Measurements from ENCODE around the gene KATNBL1.
"Not testable (repeated sequence)": the region's sequence is repeated elsewhere in the genome, so short reads cannot be mapped to it uniquely, and the experiment has no call there.

The KATNBL1 gene

DNA sequence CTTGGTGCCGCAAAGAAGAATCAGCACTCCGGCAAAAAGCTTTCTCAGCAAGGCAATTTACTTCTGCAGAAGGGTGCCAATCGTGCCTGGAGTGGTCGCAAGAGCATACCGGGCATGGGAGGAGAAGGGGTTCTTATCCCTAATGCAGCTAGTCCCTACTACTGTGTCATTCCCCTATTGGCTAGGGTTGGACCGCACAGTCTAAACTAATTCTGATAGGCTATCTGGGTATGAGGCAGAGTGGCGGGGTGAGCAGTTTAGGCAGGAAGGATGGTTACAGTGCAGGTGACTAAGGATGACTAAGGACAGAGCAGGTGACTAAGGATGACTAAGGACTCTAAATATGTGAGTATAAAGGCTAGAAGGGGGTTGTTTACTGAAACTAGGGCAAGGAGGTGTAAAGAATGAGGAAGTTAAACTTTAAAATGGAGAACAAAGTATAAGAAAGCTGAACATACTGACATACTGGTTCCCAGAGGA is 55.1 kb downstream of the KATNBL1 start:
- Mint-ChIP-seq H3K9me3 (peaks cover 11% of the 10 kb centered on the region), H3K27me3 (no peaks in the 10 kb centered on the region), H3K27ac (peak overlapping the region; percentile 1), H3K36me3 (peaks cover 73% of the 10 kb centered on the region), H3K4me3 (no peak overlapping the region), H3K4me1 (no peaks in the 10 kb centered on the region)
- peak; percentile 75 for ATAC-seq

DNA sequence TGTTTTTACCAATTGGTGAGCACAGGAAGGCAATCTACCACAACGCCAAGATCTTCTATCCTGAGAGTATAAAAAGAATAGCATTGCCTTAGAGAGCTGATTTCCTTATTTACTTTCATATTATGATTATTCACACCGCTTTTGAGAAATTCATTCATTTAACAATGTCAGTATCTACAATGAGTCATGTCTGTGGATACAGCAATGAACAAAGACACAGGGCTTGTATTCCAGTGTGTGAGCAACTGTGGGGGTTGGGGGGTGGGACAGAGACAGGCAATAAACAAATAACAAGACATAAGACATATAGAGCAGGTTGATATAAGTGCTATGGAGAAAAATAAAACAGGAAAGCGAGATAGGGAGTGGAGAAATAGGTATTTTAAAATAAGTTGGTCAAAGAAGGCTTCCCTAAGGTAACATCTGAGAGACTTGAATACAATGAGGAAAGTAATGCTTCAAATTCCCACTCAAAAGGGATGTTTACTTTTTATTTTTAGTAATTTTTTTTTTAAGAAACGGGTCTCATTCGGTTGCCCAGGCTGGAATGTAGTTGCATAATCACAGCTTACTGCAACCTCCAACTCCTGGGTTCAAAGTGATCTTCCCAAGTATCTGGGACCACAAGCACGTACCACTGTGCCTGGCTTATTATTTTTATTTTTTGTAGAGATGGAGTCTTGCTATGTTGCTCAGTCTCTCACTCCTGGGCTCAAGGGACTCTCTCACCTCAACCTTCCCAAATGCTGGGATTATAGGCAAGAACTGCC is 62.3 kb downstream of the KATNBL1 start:
- H3K36me3 Mint-ChIP-seq, result peaks cover 67% of the 10 kb centered on the region
- no peak overlapping the region for H3K27ac Mint-ChIP-seq
- H3K4me1 Mint-ChIP-seq, result no peaks in the 10 kb centered on the region
- no peak for ATAC-seq
- no peaks in the 10 kb centered on the region for H3K27me3 Mint-ChIP-seq
- H3K9me3 Mint-ChIP-seq, result no peaks in the 10 kb centered on the region
- no peak overlapping the region for H3K4me3 Mint-ChIP-seq

DNA sequence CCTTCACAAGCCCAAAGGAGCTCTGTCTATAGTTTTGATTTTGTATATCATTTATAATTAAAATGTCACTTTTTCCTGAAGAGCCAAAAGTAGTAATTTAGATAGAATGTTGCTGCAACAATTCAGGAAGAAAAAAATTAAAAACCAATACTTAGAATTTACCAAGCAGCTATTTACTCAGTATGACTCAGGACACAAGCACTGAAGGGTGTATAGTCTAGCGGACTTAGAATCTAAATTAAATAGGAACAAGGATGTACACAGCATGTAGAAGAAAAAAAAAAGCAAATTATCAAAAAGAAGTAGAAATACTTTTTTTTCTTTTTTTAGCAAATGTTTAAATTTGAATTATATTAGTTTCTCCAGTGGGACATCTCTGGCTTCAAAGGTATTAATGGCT is 76.4 kb downstream of the KATNBL1 start:
- no peaks in the 10 kb centered on the region for H3K9me3 Mint-ChIP-seq
- no peak overlapping the region for H3K27ac Mint-ChIP-seq
- ATAC-seq, result no peak
- H3K36me3 Mint-ChIP-seq, result no peaks in the 10 kb centered on the region
- H3K27me3 Mint-ChIP-seq, result no peaks in the 10 kb centered on the region
- no peaks in the 10 kb centered on the region for H3K4me1 Mint-ChIP-seq
- no peak overlapping the region for H3K4me3 Mint-ChIP-seq

DNA sequence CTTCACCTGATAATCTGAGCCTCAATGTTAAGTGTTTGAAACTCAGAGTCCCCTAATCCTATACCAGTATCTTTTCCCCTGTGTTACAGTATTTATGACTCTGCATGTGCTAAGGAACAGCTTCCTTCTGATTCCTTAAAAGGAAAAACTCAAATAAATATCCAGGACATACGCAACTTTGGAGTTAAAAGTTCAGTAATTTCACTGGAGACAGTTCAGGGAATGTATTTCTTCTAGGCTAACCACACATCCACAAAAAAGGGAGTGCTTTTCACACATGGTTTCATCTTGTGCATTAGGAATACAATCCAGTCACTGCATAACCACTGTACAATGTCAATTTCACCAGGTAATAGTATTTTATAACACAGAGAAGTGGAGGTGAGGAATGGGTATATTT is 77.0 kb downstream of the KATNBL1 start:
- Mint-ChIP-seq H3K9me3 (no peaks in the 10 kb centered on the region), H3K27me3 (no peaks in the 10 kb centered on the region), H3K4me3 (no peak overlapping the region), H3K36me3 (no peaks in the 10 kb centered on the region), H3K27ac (no peak overlapping the region), H3K4me1 (no peaks in the 10 kb centered on the region)
- ATAC-seq, result no peak

DNA sequence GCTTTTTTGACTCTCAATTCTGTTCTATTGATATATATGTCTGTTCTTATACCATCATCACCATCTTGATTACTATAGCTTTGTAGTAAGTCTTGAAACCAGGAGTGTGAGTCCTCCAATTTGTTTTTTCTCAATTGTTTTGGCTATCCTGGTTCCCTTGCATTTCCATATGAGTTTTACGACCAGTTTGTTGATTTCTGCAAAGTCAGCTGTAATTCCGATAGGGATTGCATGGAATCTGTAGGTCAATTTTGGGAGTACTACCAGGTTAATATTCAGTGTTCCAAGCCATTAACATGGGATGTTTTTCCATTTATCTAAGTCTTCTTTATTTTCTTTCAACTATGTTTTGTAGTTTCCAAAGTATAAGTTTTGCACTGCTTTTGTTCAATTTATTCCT is 81.0 kb downstream of the KATNBL1 start:
- H3K27ac Mint-ChIP-seq, result no peak overlapping the region
- H3K4me1 Mint-ChIP-seq, result no peaks in the 10 kb centered on the region
- no peaks in the 10 kb centered on the region for H3K27me3 Mint-ChIP-seq
- no peaks in the 10 kb centered on the region for H3K9me3 Mint-ChIP-seq
- no peak overlapping the region for H3K4me3 Mint-ChIP-seq
- H3K36me3 Mint-ChIP-seq, result no peaks in the 10 kb centered on the region
- no peak for ATAC-seq

DNA sequence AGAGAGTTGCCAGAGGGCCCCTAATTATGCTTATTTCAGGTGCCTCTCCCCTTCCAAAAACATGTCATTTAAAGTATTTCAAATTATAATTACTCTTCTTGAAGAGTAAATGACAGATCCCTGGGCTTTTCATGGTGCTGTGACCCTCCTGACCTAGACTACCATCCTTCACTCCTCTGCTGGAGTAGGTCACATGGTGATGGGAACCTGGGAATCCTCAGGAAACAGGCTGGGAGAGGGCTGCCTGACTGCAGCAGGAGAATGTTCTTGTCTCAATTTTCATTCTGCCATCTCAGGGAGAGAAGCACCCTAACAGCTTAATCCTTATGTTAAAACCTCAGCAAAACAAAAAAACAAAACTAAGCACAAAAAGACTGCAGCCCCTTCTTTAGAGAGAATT is 83.4 kb downstream of the KATNBL1 start:
- ATAC-seq, result no peak
- no peaks in the 10 kb centered on the region for H3K9me3 Mint-ChIP-seq
- H3K36me3 Mint-ChIP-seq, result no peaks in the 10 kb centered on the region
- no peaks in the 10 kb centered on the region for H3K4me1 Mint-ChIP-seq
- no peak overlapping the region for H3K27ac Mint-ChIP-seq
- peaks cover 12% of the 10 kb centered on the region for H3K27me3 Mint-ChIP-seq
- no peak overlapping the region for H3K4me3 Mint-ChIP-seq

DNA sequence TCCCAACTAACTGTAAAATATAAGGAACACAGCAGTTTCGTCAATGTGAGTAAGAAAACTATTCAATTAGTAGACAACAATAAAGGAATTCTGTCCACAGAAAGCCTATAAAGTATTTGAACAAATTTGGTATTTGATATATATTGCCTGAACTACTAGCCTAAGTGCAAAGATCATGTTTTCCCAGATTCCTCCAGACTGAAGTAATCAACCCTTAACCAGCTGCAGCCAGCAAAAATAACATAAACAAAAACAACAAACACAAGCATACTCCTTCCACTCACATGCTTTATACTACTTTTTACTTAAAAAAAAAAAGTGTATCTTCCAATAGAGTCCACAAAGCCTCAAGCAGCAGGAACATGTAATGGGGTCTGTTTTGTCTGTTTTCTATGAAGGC is 84.0 kb downstream of the KATNBL1 start:
- no peak for ATAC-seq
- H3K9me3 Mint-ChIP-seq, result no peaks in the 10 kb centered on the region

DNA sequence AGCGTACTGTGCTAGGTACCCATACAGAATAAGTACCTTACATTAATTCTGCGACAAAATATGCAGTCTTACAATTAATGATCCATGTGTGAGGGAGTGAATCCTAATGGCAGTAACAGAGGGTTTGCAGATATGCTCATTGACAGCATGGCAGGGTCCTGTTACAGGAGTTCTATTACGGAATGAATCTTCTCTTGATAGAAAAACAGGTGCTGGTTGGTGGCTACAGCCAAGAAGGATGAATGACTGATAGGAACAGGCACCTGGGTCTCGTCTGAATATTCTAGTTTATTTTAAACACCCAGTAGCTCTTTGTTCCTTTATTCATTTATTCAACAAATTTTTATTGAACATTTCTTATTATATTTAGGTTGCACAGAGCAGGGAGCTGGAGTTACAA is 85.2 kb downstream of the KATNBL1 start:
- no peak for ATAC-seq
- H3K4me3 Mint-ChIP-seq, result no peak overlapping the region
- H3K36me3 Mint-ChIP-seq, result no peaks in the 10 kb centered on the region
- H3K27me3 Mint-ChIP-seq, result peaks cover 29% of the 10 kb centered on the region
- no peak overlapping the region for H3K27ac Mint-ChIP-seq
- H3K9me3 Mint-ChIP-seq, result peaks cover 2% of the 10 kb centered on the region
- no peaks in the 10 kb centered on the region for H3K4me1 Mint-ChIP-seq

More for the DNA sequence above, 84.0 kb downstream of the KATNBL1 start:
- no peak overlapping the region for H3K27ac Mint-ChIP-seq
- no peak overlapping the region for H3K4me3 Mint-ChIP-seq
- H3K36me3 Mint-ChIP-seq, result no peaks in the 10 kb centered on the region
- H3K4me1 Mint-ChIP-seq, result no peaks in the 10 kb centered on the region
- peaks cover 18% of the 10 kb centered on the region for H3K27me3 Mint-ChIP-seq

DNA sequence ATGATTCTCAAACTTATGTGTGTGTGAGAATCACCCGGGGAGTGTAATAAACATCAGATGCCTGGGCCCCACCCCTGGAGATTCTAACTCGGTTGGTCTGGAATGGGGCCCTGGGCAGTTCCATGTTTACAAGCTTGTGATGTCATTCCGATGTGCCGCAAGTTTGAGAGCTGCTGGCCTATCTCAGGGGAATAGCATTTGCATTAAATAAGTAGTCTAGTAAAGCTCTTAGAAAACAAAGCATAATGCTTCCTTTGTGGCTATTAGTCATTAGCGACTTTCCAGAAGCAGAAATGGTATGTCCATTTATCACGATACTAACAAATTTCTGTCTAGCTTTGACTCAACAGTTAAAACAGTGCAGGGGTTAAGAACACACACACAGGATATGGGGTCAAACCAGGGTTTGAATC is 87.1 kb downstream of the KATNBL1 start:
- ATAC-seq, result no peak
- Mint-ChIP-seq H3K4me3 (no peak overlapping the region), H3K36me3 (no peaks in the 10 kb centered on the region), H3K27ac (no peak overlapping the region), H3K9me3 (peaks cover 2% of the 10 kb centered on the region), H3K27me3 (peaks cover 29% of the 10 kb centered on the region), H3K4me1 (no peaks in the 10 kb centered on the region)

DNA sequence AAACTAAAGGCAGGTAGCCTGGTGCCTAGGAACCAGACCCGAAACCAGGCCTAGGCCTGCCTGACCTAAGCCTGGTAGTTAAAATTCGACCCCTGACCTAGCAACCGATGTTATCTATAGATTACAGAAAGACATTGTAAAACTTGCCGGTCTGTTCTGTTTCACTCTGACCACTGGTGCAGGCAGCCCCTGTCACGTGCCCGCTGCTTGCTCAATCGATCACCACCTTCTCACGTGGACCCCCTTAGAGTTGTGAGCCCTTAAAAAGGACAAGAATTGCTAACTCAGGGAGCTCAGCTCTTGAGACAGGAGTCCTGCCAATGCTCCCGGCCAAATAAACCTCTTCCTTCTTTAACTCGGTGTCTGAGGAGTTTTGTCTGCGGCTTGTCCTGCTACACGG is 88.1 kb downstream of the KATNBL1 start:
- H3K4me3 Mint-ChIP-seq, H3K36me3 Mint-ChIP-seq, H3K4me1 Mint-ChIP-seq, H3K9me3 Mint-ChIP-seq, ATAC-seq, H3K27ac Mint-ChIP-seq: not testable (repeated sequence)
- H3K27me3 Mint-ChIP-seq, result peaks cover 29% of the 10 kb centered on the region

DNA sequence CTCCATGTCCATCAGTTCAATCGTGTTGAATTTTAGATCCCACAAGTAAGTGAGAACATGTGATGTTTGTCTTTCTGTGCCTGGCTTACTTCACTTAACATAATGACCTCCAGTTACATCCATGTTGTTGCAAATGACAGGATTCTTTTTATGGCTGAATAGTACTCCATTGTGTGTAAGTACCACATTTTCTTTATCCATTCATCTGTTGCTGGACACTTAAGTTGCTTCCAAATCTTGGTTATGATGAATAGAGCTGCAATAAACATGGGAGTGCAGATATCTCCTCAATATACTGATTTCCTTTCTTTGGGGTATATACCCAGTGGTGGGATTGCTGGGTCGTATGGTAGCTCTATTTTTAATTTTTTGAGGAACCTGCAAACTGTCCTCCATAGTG is 89.5 kb downstream of the KATNBL1 start:
- not testable (repeated sequence) for H3K4me3 Mint-ChIP-seq, H3K27ac Mint-ChIP-seq, H3K36me3 Mint-ChIP-seq, ATAC-seq, H3K4me1 Mint-ChIP-seq, H3K9me3 Mint-ChIP-seq
- peaks cover 29% of the 10 kb centered on the region for H3K27me3 Mint-ChIP-seq

DNA sequence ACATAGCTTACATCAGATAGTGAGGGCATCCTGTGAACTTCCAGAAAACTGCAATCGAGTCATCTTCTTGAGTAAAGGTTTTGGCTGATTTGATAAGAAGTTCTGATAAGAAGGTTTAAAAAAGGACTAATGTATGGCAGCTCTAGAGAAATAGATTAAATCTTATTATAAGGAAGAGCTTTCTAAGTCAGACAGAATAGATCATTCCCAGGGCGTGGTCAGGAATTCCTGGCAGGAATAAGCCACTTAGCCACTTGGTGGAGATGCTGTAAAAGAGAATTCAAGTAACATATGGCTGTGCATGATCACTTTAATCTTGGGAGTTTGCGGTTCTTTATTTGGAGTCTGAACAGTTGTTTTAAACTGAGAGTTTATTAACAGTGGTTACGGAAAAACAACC is 90.6 kb downstream of the KATNBL1 start:
- no peaks in the 10 kb centered on the region for H3K4me1 Mint-ChIP-seq
- H3K27ac Mint-ChIP-seq, result no peak overlapping the region
- no peaks in the 10 kb centered on the region for H3K36me3 Mint-ChIP-seq
- no peak overlapping the region for H3K4me3 Mint-ChIP-seq
- H3K27me3 Mint-ChIP-seq, result peaks cover 38% of the 10 kb centered on the region
- ATAC-seq, result no peak
- peaks cover 2% of the 10 kb centered on the region for H3K9me3 Mint-ChIP-seq

DNA sequence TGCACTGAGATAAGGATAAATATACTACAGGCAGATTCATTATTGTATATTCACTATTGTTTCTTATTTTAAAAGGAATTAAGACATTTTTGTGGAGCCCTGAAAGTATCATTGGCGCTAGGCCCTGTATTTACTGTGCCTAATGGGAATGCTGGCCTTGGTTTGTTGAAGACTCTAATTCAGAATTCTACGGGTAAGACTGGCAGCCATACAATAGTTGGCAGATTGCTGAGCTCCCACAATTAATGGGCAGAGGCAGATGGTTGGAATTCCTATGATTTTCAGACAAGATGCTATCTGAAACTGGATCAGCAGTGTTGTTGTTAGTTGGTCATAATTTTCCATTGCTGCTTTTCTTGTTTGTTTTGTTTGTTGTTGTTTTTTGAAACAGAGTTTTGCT is 93.3 kb downstream of the KATNBL1 start:
- H3K36me3 Mint-ChIP-seq, result no peaks in the 10 kb centered on the region
- peaks cover 32% of the 10 kb centered on the region for H3K27me3 Mint-ChIP-seq
- H3K4me3 Mint-ChIP-seq, result no peak overlapping the region
- H3K4me1 Mint-ChIP-seq, result no peaks in the 10 kb centered on the region
- ATAC-seq, result no peak
- peaks cover 2% of the 10 kb centered on the region for H3K9me3 Mint-ChIP-seq
- H3K27ac Mint-ChIP-seq, result no peak overlapping the region

DNA sequence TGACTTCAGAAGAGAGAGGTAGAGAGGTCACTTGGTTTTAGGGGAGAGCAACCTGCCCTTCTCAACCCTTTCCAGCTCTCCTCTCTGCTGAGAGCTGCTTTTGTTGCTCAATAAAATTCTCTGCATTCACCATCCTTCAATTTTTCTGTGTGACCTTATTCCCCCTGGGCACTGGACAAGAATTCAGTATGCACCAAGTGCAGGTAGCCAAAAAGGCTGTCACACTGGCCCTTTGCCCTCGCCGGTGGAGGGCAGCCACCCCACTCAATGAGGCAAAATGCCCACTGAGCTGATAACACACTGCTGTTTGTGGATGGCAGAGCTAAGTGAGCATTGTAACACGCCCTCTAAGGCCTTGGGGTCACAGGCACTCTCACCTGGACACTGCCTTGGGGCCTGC is 95.2 kb downstream of the KATNBL1 start:
- H3K4me1 Mint-ChIP-seq, result no peaks in the 10 kb centered on the region
- no peak for ATAC-seq

DNA sequence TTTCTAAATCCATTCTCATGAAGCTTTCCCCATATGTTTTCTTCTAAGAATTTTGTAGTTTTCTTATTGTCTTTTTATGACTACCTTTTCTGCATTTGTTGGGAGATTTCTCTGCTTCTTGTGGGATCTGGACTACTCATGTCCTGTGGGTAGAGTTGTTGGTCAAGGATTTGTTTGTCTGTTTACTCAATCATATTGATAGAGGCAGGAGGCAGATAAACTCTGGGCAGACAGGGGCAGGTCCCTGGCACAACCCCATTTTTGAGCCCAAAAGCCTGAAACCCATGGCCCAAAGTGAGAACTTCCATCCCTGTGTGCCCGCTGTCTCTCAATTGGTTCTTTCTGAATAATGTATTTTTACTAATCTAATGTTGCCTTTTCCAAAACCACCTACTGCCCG is 95.7 kb downstream of the KATNBL1 start:
- Mint-ChIP-seq H3K9me3 (no peaks in the 10 kb centered on the region), H3K36me3 (no peaks in the 10 kb centered on the region), H3K27ac (no peak overlapping the region), H3K4me3 (no peak overlapping the region), H3K27me3 (peaks cover 15% of the 10 kb centered on the region), H3K4me1 (no peaks in the 10 kb centered on the region)
- no peak for ATAC-seq

More for the DNA sequence above, 95.2 kb downstream of the KATNBL1 start:
- H3K4me3 Mint-ChIP-seq, result no peak overlapping the region
- no peaks in the 10 kb centered on the region for H3K36me3 Mint-ChIP-seq
- H3K27ac Mint-ChIP-seq, result no peak overlapping the region
- peaks cover 15% of the 10 kb centered on the region for H3K27me3 Mint-ChIP-seq
- no peaks in the 10 kb centered on the region for H3K9me3 Mint-ChIP-seq

DNA sequence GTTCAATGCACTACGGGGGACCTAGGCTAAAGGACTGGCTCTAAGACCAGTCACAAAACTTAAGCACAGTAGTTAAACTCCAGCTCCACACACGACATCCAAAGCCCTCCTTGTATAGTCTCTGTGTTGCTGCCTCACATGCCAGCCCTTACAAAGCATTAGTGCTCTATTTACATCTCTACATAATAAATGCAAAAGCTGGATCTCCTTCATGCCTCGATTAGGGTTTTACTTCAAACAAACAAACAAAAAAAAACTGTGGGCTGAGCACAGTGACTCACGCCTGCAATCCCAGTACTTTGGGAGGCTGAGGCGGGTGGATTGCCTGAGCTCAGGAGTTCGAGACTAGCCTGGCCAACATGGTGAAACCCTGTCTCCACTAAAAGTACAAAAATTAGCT is 98.4 kb downstream of the KATNBL1 start:
- no peak for ATAC-seq
- no peaks in the 10 kb centered on the region for H3K4me1 Mint-ChIP-seq
- no peak overlapping the region for H3K27ac Mint-ChIP-seq
- H3K4me3 Mint-ChIP-seq, result no peak overlapping the region
- peaks cover 15% of the 10 kb centered on the region for H3K27me3 Mint-ChIP-seq
- H3K9me3 Mint-ChIP-seq, result no peaks in the 10 kb centered on the region
- H3K36me3 Mint-ChIP-seq, result peaks cover 1% of the 10 kb centered on the region
